ENCODE data around the gene SNRNP70.

The SNRNP70 gene

GRCh38 chr19:49107625-49108459 is 22.6 kb downstream of the SNRNP70 start:
- Histone ChIP-seq H2AFZ (ENCODE audit: low read depth, low read length) (no peak overlapping the region), H3K9me3 (ENCODE audit: insufficient read depth, low read length) (no peaks in the 10 kb centered on the region), H3K9ac (ENCODE audit: low read length) (no peak overlapping the region), H4K20me1 (ENCODE audit: insufficient read depth, low read length) (peaks cover 31% of the 10 kb centered on the region), H3K4me2 (ENCODE audit: low read length) (no peak overlapping the region), H3K4me3 (ENCODE audit: low read length) (no peak overlapping the region), H3K79me2 (ENCODE audit: low read length) (no peaks in the 10 kb centered on the region), H3K27ac (ENCODE audit: low read length) (no peak overlapping the region), H3K4me1 (ENCODE audit: low read length) (no peaks in the 10 kb centered on the region), H3K27me3 (ENCODE audit: low read depth, low read length) (no peaks in the 10 kb centered on the region), H3K36me3 (replicated peaks; ENCODE audit: low read depth, low read length) (peaks cover 66% of the 10 kb centered on the region)
- TF ChIP-seq CTCF (IDR thresholded peaks at IDR 0.05; ENCODE audit: low read depth, low read length), result no peak

DNA sequence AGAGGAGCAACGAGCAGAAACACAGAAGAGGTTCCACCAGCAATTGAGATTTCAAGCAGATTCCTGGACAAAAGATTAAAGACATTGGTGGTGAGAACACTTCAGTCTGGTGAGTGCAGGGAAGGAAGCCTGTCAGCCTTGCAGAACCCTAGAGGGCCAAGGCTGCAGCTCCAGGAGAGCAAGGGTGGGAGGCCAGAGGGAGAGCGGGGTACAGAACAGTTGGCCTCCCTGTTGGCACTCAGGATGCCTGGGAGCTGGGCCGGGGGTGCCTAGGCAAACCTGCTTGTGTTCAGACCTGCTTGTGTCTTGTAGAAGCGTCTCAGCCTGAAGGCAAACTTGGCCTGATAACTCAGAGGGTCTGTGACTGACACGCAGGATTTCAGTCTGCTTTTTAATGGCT is 23.8 kb downstream of the SNRNP70 start:
- peaks cover 5% of the 10 kb centered on the region for H3K4me1 ChIP-seq (ENCODE audit: low read length)
- no peak overlapping the region for H3K4me3 ChIP-seq (ENCODE audit: low read length)
- H3K9ac ChIP-seq (ENCODE audit: low read length), result no peak overlapping the region
- no peaks in the 10 kb centered on the region for H3K9me3 ChIP-seq (ENCODE audit: insufficient read depth, low read length)
- H3K27me3 ChIP-seq (ENCODE audit: low read depth, low read length), result no peaks in the 10 kb centered on the region
- no peak overlapping the region for H3K27ac ChIP-seq (ENCODE audit: low read length)
- H4K20me1 ChIP-seq (ENCODE audit: insufficient read depth, low read length), result peaks cover 28% of the 10 kb centered on the region
- H3K4me2 ChIP-seq (ENCODE audit: low read length), result no peak overlapping the region
- peaks cover 55% of the 10 kb centered on the region for H3K36me3 ChIP-seq (replicated peaks; ENCODE audit: low read depth, low read length)
- no peaks in the 10 kb centered on the region for H3K79me2 ChIP-seq (ENCODE audit: low read length)
- no peak overlapping the region for H2AFZ ChIP-seq (ENCODE audit: low read depth, low read length)
- TF ChIP-seq EZH2phosphoT487 (IDR thresholded peaks at IDR 0.05; ENCODE audit: low read depth) (no peak), CTCF (IDR thresholded peaks at IDR 0.05; ENCODE audit: low read depth, low read length) (no peak)

GRCh38 chr19:49109569-49110233 is 24.4 kb downstream of the SNRNP70 start:
- Histone ChIP-seq H3K79me2 (ENCODE audit: low read length) (no peaks in the 10 kb centered on the region), H3K27me3 (ENCODE audit: low read depth, low read length) (no peaks in the 10 kb centered on the region), H3K4me3 (ENCODE audit: low read length) (no peak overlapping the region), H3K27ac (ENCODE audit: low read length) (no peak overlapping the region), H3K9me3 (ENCODE audit: insufficient read depth, low read length) (no peaks in the 10 kb centered on the region), H4K20me1 (ENCODE audit: insufficient read depth, low read length) (peaks cover 25% of the 10 kb centered on the region), H3K4me2 (ENCODE audit: low read length) (no peak overlapping the region), H3K36me3 (replicated peaks; ENCODE audit: low read depth, low read length) (peaks cover 49% of the 10 kb centered on the region), H3K4me1 (ENCODE audit: low read length) (peaks cover 5% of the 10 kb centered on the region), H3K9ac (ENCODE audit: low read length) (no peak overlapping the region), H2AFZ (ENCODE audit: low read depth, low read length) (no peak overlapping the region)
- TF ChIP-seq EZH2phosphoT487 (IDR thresholded peaks at IDR 0.05; ENCODE audit: low read depth), result no peak
- TF ChIP-seq CTCF (IDR thresholded peaks at IDR 0.05; ENCODE audit: low read depth, low read length), result no peak

DNA sequence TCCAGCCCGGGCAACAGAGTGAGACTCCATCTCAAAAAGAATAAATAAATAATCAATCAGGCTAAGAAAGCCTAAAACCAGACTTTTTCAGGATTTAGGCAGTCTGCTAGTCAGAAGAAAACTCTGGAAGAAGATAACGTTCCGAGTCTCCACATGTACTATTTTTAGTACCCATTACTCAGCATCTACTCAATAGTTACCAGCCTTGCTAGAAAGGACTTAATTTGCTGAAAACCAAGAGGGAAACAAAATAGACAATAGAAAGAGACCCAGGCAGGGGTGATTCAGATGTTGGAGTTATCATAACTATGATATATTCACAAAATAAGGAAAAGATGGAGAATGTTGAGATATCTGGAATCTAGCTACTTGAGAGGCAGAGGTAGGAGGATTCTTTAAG is 25.3 kb downstream of the SNRNP70 start:
- H3K36me3 ChIP-seq (replicated peaks; ENCODE audit: low read depth, low read length), result peaks cover 44% of the 10 kb centered on the region
- no peaks in the 10 kb centered on the region for H3K9me3 ChIP-seq (ENCODE audit: insufficient read depth, low read length)
- no peak overlapping the region for H3K4me3 ChIP-seq (ENCODE audit: low read length)
- no peak overlapping the region for H3K9ac ChIP-seq (ENCODE audit: low read length)
- H2AFZ ChIP-seq (ENCODE audit: low read depth, low read length), result no peak overlapping the region
- no peaks in the 10 kb centered on the region for H3K27me3 ChIP-seq (ENCODE audit: low read depth, low read length)
- H3K79me2 ChIP-seq (ENCODE audit: low read length), result no peaks in the 10 kb centered on the region
- H4K20me1 ChIP-seq (ENCODE audit: insufficient read depth, low read length), result peaks cover 25% of the 10 kb centered on the region
- H3K27ac ChIP-seq (ENCODE audit: low read length), result no peak overlapping the region
- H3K4me1 ChIP-seq (ENCODE audit: low read length), result peaks cover 5% of the 10 kb centered on the region
- H3K4me2 ChIP-seq (ENCODE audit: low read length), result no peak overlapping the region
- TF ChIP-seq EZH2phosphoT487 (IDR thresholded peaks at IDR 0.05; ENCODE audit: low read depth) (no peak), CTCF (IDR thresholded peaks at IDR 0.05; ENCODE audit: low read depth, low read length) (no peak)
